GM19025 (cell line): ENCODE results near the gene PCNX1.

Experiments
- ATAC-seq: cut with Tn5 transposase; IDR thresholded peaks from one replicate; pipeline ENCODE4 v1.9.1; 2021; ENCODE audit warnings: mild to moderate bottlenecking, low read depth, moderate library complexity; ENCODE audit not compliant: unreplicated experiment

Gene PCNX1

GRCh38 chr14:70887737-70888499 lies 19.3 kb upstream of the PCNX1 start:
- no peak for ATAC-seq

GRCh38 chr14:70888681-70889175 lies 18.5 kb upstream of the PCNX1 start:
- ATAC-seq = no peak

- ATAC-seq = no peak
Observed at GRCh38 chr14:70889555-70889954, 17.7 kb upstream of the PCNX1 start.

GRCh38 chr14:70890826-70891659 lies 16.2 kb upstream of the PCNX1 start:
- no peak for ATAC-seq

DNA sequence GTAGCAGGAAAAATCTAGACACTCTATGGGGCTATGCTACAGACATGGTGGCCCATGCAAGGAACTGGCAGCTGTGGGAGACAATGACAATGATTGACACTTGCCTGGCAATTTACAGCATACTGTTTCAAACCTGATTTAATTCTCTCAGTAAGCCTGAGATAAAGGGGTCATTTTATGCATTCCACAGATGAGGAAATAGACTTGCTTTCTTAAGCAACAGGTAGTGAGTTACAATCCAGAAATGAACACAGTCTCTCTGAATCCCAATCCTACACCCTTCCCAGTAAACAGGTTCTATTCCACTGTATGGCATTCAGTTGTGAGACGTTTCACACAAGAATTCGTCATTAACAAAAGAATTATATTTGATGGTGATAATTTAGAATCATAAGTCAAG lies 15.5 kb upstream of the PCNX1 start:
- no peak for ATAC-seq

DNA sequence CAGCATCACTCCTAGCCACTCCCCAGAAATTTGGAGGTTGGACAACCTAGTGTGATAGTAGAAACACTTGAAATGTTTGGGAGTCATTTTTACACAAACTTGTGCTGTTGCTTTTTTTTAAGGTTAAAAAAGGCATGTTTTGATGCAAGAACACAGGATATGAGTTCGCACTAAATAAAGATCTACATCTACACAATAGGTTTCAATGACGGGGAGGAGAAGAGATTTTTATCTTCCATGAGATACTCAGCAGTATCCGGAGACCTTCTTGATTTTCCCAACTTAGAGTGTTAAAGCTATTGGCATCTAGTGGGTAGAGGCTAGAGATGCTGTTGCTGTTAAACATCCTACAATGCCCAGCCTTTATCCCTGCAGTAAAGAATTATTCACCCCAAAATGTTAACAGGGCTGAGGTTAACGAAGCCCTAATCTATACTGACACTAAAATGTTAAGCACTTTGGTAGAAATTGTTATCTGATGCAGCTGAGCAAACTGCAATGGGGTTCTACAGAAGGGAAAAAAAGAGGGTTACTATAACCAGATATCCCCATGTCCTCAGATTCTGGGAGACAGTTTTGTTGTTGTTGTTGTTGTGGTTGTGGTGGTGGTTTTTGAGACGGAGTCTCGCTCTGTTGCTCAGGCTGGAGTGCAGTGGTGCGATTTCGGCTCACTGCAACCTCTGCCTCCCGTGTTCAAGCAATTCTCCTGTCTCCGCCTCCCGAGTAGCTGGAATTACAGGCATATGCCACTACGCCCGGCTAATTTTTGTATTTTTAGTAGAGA lies 14.0 kb upstream of the PCNX1 start:
- ATAC-seq = no peak

- ATAC-seq = no peak
Observed at GRCh38 chr14:70893858-70894291, 13.4 kb upstream of the PCNX1 start.

GRCh38 chr14:70894868-70895267 lies 12.4 kb upstream of the PCNX1 start:
- ATAC-seq = no peak

DNA sequence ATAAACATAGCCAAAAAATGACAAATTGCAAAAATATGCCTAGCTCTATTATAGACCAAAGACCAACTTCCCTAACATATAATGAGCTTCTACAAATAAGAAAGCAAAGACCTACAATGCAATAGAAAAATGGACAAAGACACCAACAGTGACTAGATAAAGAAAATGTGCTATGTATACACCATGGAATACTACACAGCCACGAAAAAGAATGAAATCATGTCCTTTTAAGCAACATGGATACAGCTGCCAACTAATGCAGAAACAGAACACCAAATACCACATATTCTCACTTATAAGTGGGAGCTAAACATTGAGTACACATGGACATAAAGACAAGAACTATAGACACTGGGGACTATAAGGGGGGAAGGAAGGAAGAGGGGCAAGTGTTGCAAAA lies 10.9 kb upstream of the PCNX1 start:
- ATAC-seq = no peak

DNA sequence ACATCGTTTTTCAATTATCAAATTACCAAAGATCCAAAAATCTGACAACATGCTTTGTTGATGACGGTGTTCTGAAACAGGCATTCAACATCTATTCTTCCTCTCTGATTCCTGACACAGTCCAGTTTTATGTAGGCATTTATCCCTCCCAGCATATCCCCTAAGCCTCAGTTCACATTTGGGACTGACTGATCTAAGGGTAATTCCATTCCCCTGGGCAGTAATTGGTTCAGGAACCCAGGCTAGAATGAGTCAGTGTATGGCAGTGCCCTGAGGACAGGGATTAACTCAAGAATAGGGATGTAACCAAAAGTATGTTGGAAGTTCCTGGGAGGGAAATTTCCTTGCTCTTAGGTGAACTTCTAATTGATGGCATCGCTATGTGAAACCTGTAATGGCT lies 10.3 kb upstream of the PCNX1 start:
- no peak for ATAC-seq

DNA sequence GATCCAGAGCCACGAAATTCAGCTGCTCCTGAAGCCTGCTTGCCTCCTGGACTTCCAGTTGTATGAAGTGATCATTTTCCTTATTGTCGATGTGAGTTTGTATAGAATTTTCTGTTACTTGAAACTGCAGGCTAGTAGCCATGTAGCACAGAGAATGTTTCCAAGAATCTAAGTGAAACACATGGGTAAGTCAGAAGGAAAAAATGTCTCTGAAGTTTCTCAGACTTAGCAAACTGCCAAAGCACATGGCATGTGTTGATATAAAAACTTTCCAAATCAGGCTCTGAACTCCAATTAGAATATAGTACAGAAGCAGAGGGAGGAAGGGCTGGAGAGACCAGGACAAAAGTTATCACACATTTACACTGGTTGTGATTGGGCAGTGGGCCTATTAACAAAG lies 9.8 kb upstream of the PCNX1 start:
- ATAC-seq = no peak

- no peak for ATAC-seq
Observed at GRCh38 chr14:70898111-70898745, 9.0 kb upstream of the PCNX1 start.

DNA sequence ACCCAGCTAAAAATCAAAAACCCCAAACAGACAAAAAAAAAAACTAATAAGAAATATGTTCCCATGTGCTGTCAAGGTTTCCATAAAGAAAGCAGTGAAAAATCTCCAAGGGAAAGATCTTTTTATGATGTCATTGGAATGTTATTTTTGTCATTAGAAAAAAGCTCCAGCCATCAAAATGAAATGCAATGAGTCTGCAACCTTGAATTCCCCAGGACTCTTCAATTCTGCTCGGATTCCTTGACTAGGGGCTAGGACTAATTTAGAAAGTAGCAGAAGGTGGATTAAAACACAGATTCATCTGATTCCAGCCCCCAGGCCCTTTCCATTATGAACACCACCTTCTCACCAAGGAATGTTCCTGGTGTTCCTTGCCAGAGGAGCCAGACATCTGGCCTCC lies 6.0 kb upstream of the PCNX1 start:
- ATAC-seq = no peak

- no peak for ATAC-seq
Observed at GRCh38 chr14:70902184-70902583, 5.1 kb upstream of the PCNX1 start.

GRCh38 chr14:70904373-70904772 lies 2.9 kb upstream of the PCNX1 start:
- ATAC-seq = no peak

GRCh38 chr14:70905301-70905700 lies 2.0 kb upstream of the PCNX1 start:
- ATAC-seq = no peak

GRCh38 chr14:70906793-70907175 lies 475 bp upstream of the PCNX1 start:
- ATAC-seq = peak; percentile 1

GRCh38 chr14:70907996-70908934 lies 1.0 kb downstream of the PCNX1 start:
- ATAC-seq = peak; percentile 13

DNA sequence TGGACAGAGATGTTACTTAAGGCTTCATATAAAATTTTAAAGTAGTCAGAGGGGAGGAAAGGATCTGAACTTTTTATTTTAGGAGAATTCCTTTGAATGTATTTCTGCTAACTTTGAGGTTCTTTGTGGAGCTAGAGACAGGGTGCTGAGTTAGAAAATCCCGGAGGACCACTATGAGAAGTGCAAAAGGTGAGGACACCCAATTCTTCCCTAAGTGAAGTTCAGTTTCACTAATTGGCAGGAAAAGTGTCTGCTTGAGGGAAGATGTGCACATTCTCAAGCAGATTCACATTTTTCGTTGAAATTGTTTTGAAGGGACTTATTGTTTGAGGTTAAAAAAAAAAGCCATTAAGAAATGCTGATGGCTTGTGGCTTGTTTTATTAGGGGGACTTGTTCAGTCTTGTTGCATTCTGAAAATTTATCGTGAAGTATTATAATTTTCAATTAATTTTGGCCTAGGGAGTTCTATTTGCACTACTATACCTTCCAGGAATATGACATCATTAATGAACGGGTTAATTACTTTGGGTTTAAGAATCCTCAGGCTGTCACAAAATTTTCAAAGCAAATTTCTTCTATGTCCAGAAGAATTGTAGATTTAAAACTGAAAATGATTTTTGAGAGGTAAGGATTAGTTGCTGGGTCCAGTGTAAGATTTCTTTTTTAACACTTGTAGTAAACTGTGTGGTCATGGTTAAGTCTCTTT lies 1.8 kb downstream of the PCNX1 start:
- ATAC-seq = no peak
